ENCODE data around the gene PMPCA. TPM values are rescaled to one million over a fixed set of nuclear protein-coding genes. Genes with fewer than 3 reads are reported as not detected.

Gene PMPCA
- total RNA-seq, 2 experiments from 2014 or later: 53.3 to 76.1 TPM

DNA sequence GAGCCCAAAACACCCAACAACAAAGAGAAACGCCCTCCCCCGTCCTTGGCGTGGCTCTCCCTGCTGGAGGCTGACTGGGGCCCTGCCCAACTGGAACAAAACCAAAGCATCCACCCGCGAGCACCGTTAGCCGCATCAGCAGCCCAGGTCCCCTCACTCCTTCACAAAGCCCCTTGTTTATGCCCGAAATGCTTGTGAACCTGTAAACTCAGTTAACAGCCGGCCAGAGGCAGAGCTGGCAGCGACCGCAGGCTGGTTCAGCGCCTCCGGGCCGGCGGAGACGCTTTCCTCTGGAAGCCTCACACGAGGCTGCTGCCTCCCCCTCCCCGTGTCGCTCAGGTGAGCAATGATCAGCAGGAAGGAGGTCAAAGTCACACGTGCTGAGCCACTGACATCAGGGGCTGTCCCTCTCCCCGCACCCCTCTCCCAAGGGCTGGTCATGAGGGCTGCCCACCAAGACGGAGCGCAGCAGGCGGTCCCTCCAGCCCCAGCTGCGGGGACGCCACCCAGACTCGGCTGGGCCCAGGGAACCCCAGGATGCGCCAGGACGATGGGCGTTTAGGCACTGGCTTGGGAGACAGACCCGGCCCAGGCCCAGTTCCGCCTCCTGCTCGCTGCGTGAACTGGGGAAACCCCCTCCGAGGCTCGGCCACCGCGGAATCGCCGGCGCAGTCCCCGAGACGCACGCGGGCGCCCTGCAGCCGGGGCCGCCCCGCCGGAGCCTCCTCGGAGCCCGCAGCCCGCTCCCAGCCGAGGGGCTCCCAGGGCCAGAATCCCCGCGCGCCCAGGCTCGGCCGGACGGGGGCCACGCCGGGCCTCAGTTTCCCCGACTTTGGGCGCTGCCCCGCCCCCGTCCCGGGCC, 11.1 kb upstream of the PMPCA start:
- TF ChIP-seq CTCF (conservative IDR thresholded peaks at IDR 0.05; ENCODE audit: low read length) (no peak), EZH2phosphoT487 (IDR thresholded peaks at IDR 0.05; ENCODE audit: borderline replicate concordance, low read depth, low read length) (no peak)

DNA sequence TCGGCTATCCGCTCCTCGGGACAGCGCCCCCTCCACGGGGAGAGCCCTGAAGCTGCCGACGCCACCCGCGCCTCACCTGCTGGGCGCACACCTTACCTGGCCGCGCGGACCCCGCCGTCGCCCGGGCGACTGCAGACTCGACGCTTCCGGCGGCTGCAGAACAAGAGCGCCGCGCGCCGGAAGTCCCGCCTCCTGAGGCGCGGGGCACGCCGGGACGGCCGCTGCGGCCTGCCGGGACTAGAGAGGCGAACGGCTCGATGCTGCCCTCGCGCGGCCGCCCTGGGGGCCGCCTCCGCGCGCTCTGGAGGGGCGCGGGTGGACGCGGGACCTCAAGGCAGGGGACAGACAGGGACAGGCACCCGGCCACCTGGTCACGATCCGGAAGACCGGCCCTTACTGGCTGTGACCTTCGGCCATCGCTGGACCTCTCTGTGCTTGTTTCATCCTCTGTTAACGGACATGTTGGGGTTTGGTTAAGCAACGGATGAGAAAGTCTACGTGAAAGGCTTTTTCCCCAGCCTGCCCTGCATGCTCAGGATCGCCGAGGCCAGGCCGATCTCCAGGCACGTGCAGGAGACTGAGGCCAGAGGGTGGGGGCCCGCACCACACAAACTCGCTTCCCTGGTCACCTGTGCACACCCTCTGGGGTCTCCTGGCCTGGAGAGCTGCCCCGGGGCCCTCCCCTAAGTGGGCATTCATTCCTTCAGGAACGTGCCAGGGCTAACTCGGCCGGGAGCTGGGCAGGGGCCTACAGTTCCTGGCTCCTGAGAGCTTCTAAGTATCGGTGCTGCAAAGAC, 10.2 kb upstream of the PMPCA start, which contains the start of gene SNAPC4:
Gene SNAPC4 (minus strand): TSS at position 133 of the 797 bp plus-strand sequence. CDS start 1,742 bp downstream, outside the sequence.
- peaks cover 23% of the 10 kb centered on the region for H3K79me2 ChIP-seq (ENCODE audit: insufficient read depth, low read depth, low read length)
- CTCF ChIA-PET (ENCODE audit: unreplicated experiment): interaction anchor here (0.7 kb wide), 1 partner anchor 62 kb away, joined by 3 read pairs; no protein-coding TSS in a partner anchor
- BruUV-seq (replicated peaks): no TSS peak
- H3K4me1 ChIP-seq (ENCODE audit: insufficient read depth, low read length, poor library complexity, severe bottlenecking): peaks cover 20% of the 10 kb centered on the region
- DNase-seq (ENCODE audit: low spot score): peak; percentile 93
- H3K27ac ChIP-seq (ENCODE audit: low read depth, low read length, poor library complexity, severe bottlenecking): peak within 1 kb of the TSS; percentile 4
- intact Hi-C loops (cut with micrococcal nuclease; ENCODE audit: unreplicated experiment): loop anchor here (1.0 kb wide), 4 partner anchors 37 to 88 kb away; partner anchors contain the start of genes DNLZ and INPP5E
- TF ChIP-seq EZH2phosphoT487 (IDR thresholded peaks at IDR 0.05; ENCODE audit: borderline replicate concordance, low read depth, low read length): no peak
- peak; percentile 85 for TF ChIP-seq CTCF (conservative IDR thresholded peaks at IDR 0.05; ENCODE audit: low read length)
- H2AFZ ChIP-seq (ENCODE audit: low read length): peak within 1 kb of the TSS; percentile 21; the same call in 1 of the 2 replicates
- peaks cover 10% of the 10 kb centered on the region; the same call in 1 of the 2 replicates for H4K20me1 ChIP-seq (ENCODE audit: insufficient read depth, low read length)
- POLR2A ChIA-PET: interaction anchor here (1.2 kb wide), 1 partner anchor 10 kb away, joined by 4 read pairs; the partner anchor contains the start of genes ENTR1 and PMPCA
- H3K9me3 ChIP-seq (ENCODE audit: low read length): no peaks in the 10 kb centered on the region
- peak within 1 kb of the TSS; percentile 71 for H3K4me2 ChIP-seq (ENCODE audit: low read length)
- peaks cover 73% of the 10 kb centered on the region for H3K36me3 ChIP-seq (ENCODE audit: insufficient read depth, low read length)
- peak within 1 kb of the TSS; percentile 99 for H3K4me3 ChIP-seq (ENCODE audit: low read depth, low read length, poor library complexity, severe bottlenecking)
- H3K9me2 ChIP-seq (ENCODE audit: insufficient read depth, low read length): no peaks in the 10 kb centered on the region

More for the DNA sequence above, 11.1 kb upstream of the PMPCA start:
- Histone ChIP-seq H3K4me3 (ENCODE audit: low read depth, low read length, poor library complexity, severe bottlenecking) (peak overlapping the region; percentile 99), H3K4me2 (ENCODE audit: low read length) (peak overlapping the region; percentile 71), H3K36me3 (ENCODE audit: insufficient read depth, low read length) (peaks cover 73% of the 10 kb centered on the region), H3K79me2 (ENCODE audit: insufficient read depth, low read depth, low read length) (peaks cover 23% of the 10 kb centered on the region), H4K20me1 (ENCODE audit: insufficient read depth, low read length) (peaks cover 10% of the 10 kb centered on the region; the same call in 1 of the 2 replicates), H3K9me3 (ENCODE audit: low read length) (no peaks in the 10 kb centered on the region), H3K27ac (ENCODE audit: low read depth, low read length, poor library complexity, severe bottlenecking) (peak overlapping the region; percentile 4), H2AFZ (ENCODE audit: low read length) (peak overlapping the region; percentile 21; the same call in 1 of the 2 replicates), H3K9me2 (ENCODE audit: insufficient read depth, low read length) (no peaks in the 10 kb centered on the region), H3K4me1 (ENCODE audit: insufficient read depth, low read length, poor library complexity, severe bottlenecking) (peaks cover 12% of the 10 kb centered on the region)
- no TSS peak for BruUV-seq (replicated peaks)
- peak; percentile 44 for DNase-seq (ENCODE audit: low spot score)
- POLR2A ChIA-PET: no interaction called here
- CTCF ChIA-PET (ENCODE audit: unreplicated experiment): no interaction called here
- intact Hi-C loops (cut with micrococcal nuclease; ENCODE audit: unreplicated experiment): loop anchor here (1.0 kb wide), 4 partner anchors 36 to 87 kb away; partner anchors contain the start of genes DNLZ and INPP5E
